ENCODE data around the gene SSBP3.
"Not testable (repeated sequence)": the region's sequence is repeated elsewhere in the genome, so short reads cannot be mapped to it uniquely, and the experiment has no call there.

Gene SSBP3

GRCh38 chr1:54240741-54241335 is 165.4 kb downstream of the SSBP3 start:
- no peak for DNase-seq
- intact Hi-C loops (cut with DNase I), result no loop called here

GRCh38 chr1:54239631-54240031 is 166.6 kb downstream of the SSBP3 start:
- DNase-seq, result peak in 8 of 10 donors; percentile 68 to 97 (median 82)
- intact Hi-C loops (cut with DNase I), result no loop called here

- intact Hi-C loops (cut with DNase I), result no loop called here
- DNase-seq, result peak in 1 of 10 donors; percentile 6
Measured at GRCh38 chr1:54239035-54239383, 167.2 kb downstream of the SSBP3 start.

- intact Hi-C loops (cut with DNase I), result no loop called here
- DNase-seq, result peak in 2 of 10 donors; percentile 12 to 82
Measured at GRCh38 chr1:54238353-54239034, 167.7 kb downstream of the SSBP3 start.

GRCh38 chr1:54237586-54237985 is 168.6 kb downstream of the SSBP3 start:
- DNase-seq, result peak in 2 of 10 donors; percentile 23 to 56
- intact Hi-C loops (cut with DNase I), result no loop called here

- intact Hi-C loops (cut with DNase I), result no loop called here
- no peak for DNase-seq
Measured at GRCh38 chr1:54234284-54234683, 171.9 kb downstream of the SSBP3 start.

- intact Hi-C loops (cut with DNase I), result not testable (repeated sequence)
- DNase-seq, result peak in 1 of 10 donors; percentile 21
Measured at GRCh38 chr1:54233196-54233595, 173.0 kb downstream of the SSBP3 start.

- intact Hi-C loops (cut with DNase I), result no loop called here
- peak in 1 of 10 donors; percentile 19 for DNase-seq
Measured at GRCh38 chr1:54230507-54231339, 175.5 kb downstream of the SSBP3 start.

GRCh38 chr1:54229281-54229891 is 176.8 kb downstream of the SSBP3 start:
- intact Hi-C loops (cut with DNase I), result no loop called here
- peak in 7 of 10 donors; percentile 34 to 92 (median 50) for DNase-seq

- intact Hi-C loops (cut with DNase I), result no loop called here
Measured at GRCh38 chr1:54228638-54229079, 177.5 kb downstream of the SSBP3 start.

GRCh38 chr1:54227891-54228310 is 178.3 kb downstream of the SSBP3 start:
- intact Hi-C loops (cut with DNase I), result no loop called here
- DNase-seq, result no peak

More at GRCh38 chr1:54228638-54229079, 177.5 kb downstream of the SSBP3 start:
- DNase-seq, result peak in 1 of 10 donors; percentile 67

- peak in 2 of 10 donors; percentile 46 to 90 for DNase-seq
- intact Hi-C loops (cut with DNase I), result no loop called here
Measured at GRCh38 chr1:54227091-54227602, 179.0 kb downstream of the SSBP3 start.

- intact Hi-C loops (cut with DNase I), result no loop called here
Measured at GRCh38 chr1:54225986-54226559, 180.1 kb downstream of the SSBP3 start.

GRCh38 chr1:54225378-54225777 is 180.8 kb downstream of the SSBP3 start:
- intact Hi-C loops (cut with DNase I), result no loop called here
- DNase-seq, result no peak

More at GRCh38 chr1:54225986-54226559, 180.1 kb downstream of the SSBP3 start:
- no peak for DNase-seq

- DNase-seq, result no peak
- intact Hi-C loops (cut with DNase I), result no loop called here
Measured at GRCh38 chr1:54224233-54224632, 182.0 kb downstream of the SSBP3 start.

- intact Hi-C loops (cut with DNase I), result no loop called here
- DNase-seq, result peak in 1 of 10 donors; percentile 72
Measured at GRCh38 chr1:54223441-54224202, 182.6 kb downstream of the SSBP3 start.

- peak in 1 of 10 donors; percentile 55 for DNase-seq
- intact Hi-C loops (cut with DNase I), result no loop called here
Measured at GRCh38 chr1:54222711-54223110, 183.5 kb downstream of the SSBP3 start.

- DNase-seq, result peak in 1 of 10 donors; percentile 62
- intact Hi-C loops (cut with DNase I), result no loop called here
Measured at GRCh38 chr1:54221867-54222484, 184.2 kb downstream of the SSBP3 start.

Measured in posterior cingulate gyrus (tissue), 11 donors.